Panc1 (cell line): ENCODE data around the gene USP5.

Source experiments
- CTCF ChIP-seq: fragments of 450-650 bp; IDR thresholded peaks from 2 replicates; pipeline ENCODE4 v1.5.1; 2017; ENCODE audit warnings: mild to moderate bottlenecking
- POLR2AphosphoS5 ChIP-seq: IDR thresholded peaks from 2 replicates; pipeline ENCODE4 v1.6.1; 2012; ENCODE audit warnings: mild to moderate bottlenecking, low read depth, low read length, moderate library complexity
- SIN3A ChIP-seq: IDR thresholded peaks from 2 replicates; pipeline ENCODE4 v1.6.1; 2012; ENCODE audit warnings: low read depth, mild to moderate bottlenecking, low read length, moderate library complexity, borderline replicate concordance; ENCODE audit not compliant: insufficient read depth

GRCh38 chr12:6868211-6869048, 16.5 kb downstream of the USP5 start:
- TF ChIP-seq CTCF (no peak), POLR2AphosphoS5 (no peak), SIN3A (no peak)
